H1 (cell line): ENCODE results near the gene KRT78. TPM values are rescaled to one million over a fixed set of nuclear protein-coding genes. Genes with fewer than 3 reads are reported as not detected.

ENCODE experiments used
- CTCF ChIA-PET: fragments of 300-600 bp; sonication (Branson Sonifier 250); formaldehyde crosslinking; loops from one replicate; lab custom pipeline; 2021; ENCODE audit not compliant: partially characterized antibody; lab: Charles Lee
- POLR2A ChIA-PET: fragments of 300-600 bp; sonication (Branson Sonifier 250); formaldehyde crosslinking; loops from one replicate; lab custom pipeline; 2021; ENCODE audit warnings: inconsistent platforms; ENCODE audit not compliant: partially characterized antibody; lab: Charles Lee
- DNase-seq, 2 experiments: peaks; one replicate each; pipeline versions ENCODE4 v3.0.0 to v3.0.0-alpha.2; 2010 to 2022; ENCODE audit warnings: low spot score in 2 of 2, low read depth in 1 of 2, mixed read lengths in 1 of 2
- FAIRE-seq: peaks from 2 replicates; lab custom pipeline; 2011; peaks lifted over from hg19 to GRCh38; lab: Jason Lieb, UNC
- H2AFZ ChIP-seq: 2 replicates; pipeline ENCODE4 v1.8.1; 2012; ENCODE audit warnings: low read length, inconsistent platforms
- H2AK5ac ChIP-seq: 2 replicates; pipeline ENCODE4 v1.6.1; 2013; ENCODE audit warnings: low read depth, low read length
- H2BK120ac ChIP-seq: replicated peaks from 2 replicates; pipeline ENCODE3; 2013; ENCODE audit warnings: low read depth, low read length, inconsistent platforms
- H2BK12ac ChIP-seq: 2 replicates; pipeline ENCODE4 v1.6.1; 2013; ENCODE audit warnings: low read depth, low read length
- H2BK15ac ChIP-seq: 2 replicates; pipeline ENCODE4 v1.6.1; 2013; ENCODE audit warnings: low read length
- H2BK20ac ChIP-seq: 2 replicates; pipeline ENCODE4 v1.6.1; 2013; ENCODE audit warnings: low read length
- H2BK5ac ChIP-seq: 2 replicates; pipeline ENCODE4 v1.6.1; 2013; ENCODE audit warnings: low read depth, low read length
- H3K14ac ChIP-seq: 2 replicates; pipeline ENCODE4 v1.6.1; 2013; ENCODE audit warnings: inconsistent platforms; ENCODE audit not compliant: insufficient read length
- H3K18ac ChIP-seq: 2 replicates; pipeline ENCODE4 v1.6.1; 2013; ENCODE audit warnings: low read length; ENCODE audit errors: extremely low read depth
- H3K23ac ChIP-seq: 2 replicates; pipeline ENCODE4 v1.6.1; 2013; ENCODE audit warnings: inconsistent platforms; ENCODE audit not compliant: insufficient read length
- H3K23me2 ChIP-seq: 2 replicates; pipeline ENCODE4 v1.6.1; 2013; ENCODE audit warnings: low read depth, low read length
- H3K27ac ChIP-seq: 2 replicates; pipeline ENCODE4 v1.6.1; 2011; ENCODE audit warnings: low read depth, low read length, inconsistent platforms
- H3K27me3 ChIP-seq, 4 experiments: replicated peaks in 1 of 4; 1 replicate in 1 of 4; 2 replicates in 3 of 4; pipeline versions ENCODE4 v1.6.1 to v1.8.1; 2011 to 2013; ENCODE audit warnings: low read length in 3 of 4, mild to moderate bottlenecking in 3 of 4, inconsistent platforms in 2 of 4, mixed read lengths in 2 of 4, moderate library complexity in 1 of 4; ENCODE audit not compliant: control insufficient read depth in 3 of 4, insufficient read depth in 3 of 4; ENCODE audit errors: extremely low read depth in 1 of 4
- H3K36me3 ChIP-seq, 4 experiments: 2 replicates each; pipeline versions ENCODE4 v1.6.1 to v1.8.1; 2011 to 2013; ENCODE audit warnings: mild to moderate bottlenecking in 4 of 4, low read length in 3 of 4, moderate library complexity in 2 of 4, control low read depth in 1 of 4, inconsistent platforms in 1 of 4; ENCODE audit not compliant: insufficient read depth in 4 of 4, control insufficient read depth in 2 of 4
- H3K4ac ChIP-seq: replicated peaks from 2 replicates; pipeline ENCODE3; 2013; ENCODE audit warnings: low read length, low read depth, mixed read lengths, inconsistent platforms; ENCODE audit not compliant: insufficient read length
- H3K4me1 ChIP-seq, 4 experiments: replicated peaks in 1 of 4; 1 replicate in 1 of 4; 2 replicates in 3 of 4; pipeline versions ENCODE4 v1.6.1 to v1.8.1; 2011 to 2013; ENCODE audit warnings: low read length in 3 of 4, inconsistent platforms in 2 of 4, mixed read lengths in 1 of 4; ENCODE audit not compliant: insufficient read depth in 4 of 4, control insufficient read depth in 3 of 4
- H3K4me2 ChIP-seq, 2 experiments: 2 replicates each; pipeline versions ENCODE4 v1.6.1 to v1.8.1; 2011 to 2013; ENCODE audit warnings: low read depth in 2 of 2, low read length in 2 of 2, control low read depth in 1 of 2, inconsistent platforms in 1 of 2, mild to moderate bottlenecking in 1 of 2; ENCODE audit not compliant: insufficient read depth in 1 of 2
- H3K4me3 ChIP-seq, 4 experiments: fragments of 200-600, 300-600 bp in 1 of 4; sonication (generic), shearing (Covaris generic), sonication (Bioruptor Twin) in 1 of 4; 2 replicates each; pipeline versions ENCODE4 v1.5.1 to v1.8.1; 2011 to 2016; ENCODE audit warnings: low read length in 4 of 4, low read depth in 3 of 4, control low read depth in 2 of 4, inconsistent platforms in 2 of 4, mild to moderate bottlenecking in 2 of 4, mixed read lengths in 1 of 4, moderate library complexity in 1 of 4; ENCODE audit not compliant: insufficient read depth in 2 of 4; ENCODE audit errors: extremely low read depth in 1 of 4
- H3K56ac ChIP-seq: replicated peaks from 2 replicates; pipeline ENCODE3; 2013; ENCODE audit warnings: low read depth, mild to moderate bottlenecking, mixed read lengths, low read length, inconsistent platforms; ENCODE audit not compliant: insufficient read length
- H3K79me1 ChIP-seq: 2 replicates; pipeline ENCODE4 v1.6.1; 2013; ENCODE audit warnings: low read depth, low read length, control low read depth
- H3K79me2 ChIP-seq, 2 experiments: 2 replicates each; pipeline versions ENCODE4 v1.6.1 to v1.8.1; 2012 to 2013; ENCODE audit warnings: low read length in 2 of 2, mild to moderate bottlenecking in 2 of 2, inconsistent platforms in 1 of 2; ENCODE audit not compliant: insufficient read depth in 2 of 2, control insufficient read depth in 1 of 2
- H3K9ac ChIP-seq, 4 experiments: replicated peaks in 1 of 4; 1 replicate in 1 of 4; 2 replicates in 3 of 4; pipeline versions ENCODE4 v1.6.1 to v1.8.1; 2011 to 2013; ENCODE audit warnings: low read depth in 3 of 4, low read length in 3 of 4, control low read depth in 2 of 4, mild to moderate bottlenecking in 2 of 4, moderate library complexity in 2 of 4, inconsistent platforms in 1 of 4; ENCODE audit errors: extremely low read depth in 1 of 4
- H3K9me3 ChIP-seq, 2 experiments: 2 replicates each; pipeline versions ENCODE4 v1.6.1 to v1.8.1; 2012 to 2013; ENCODE audit warnings: mild to moderate bottlenecking in 2 of 2, moderate library complexity in 2 of 2, control low read depth in 1 of 2, inconsistent platforms in 1 of 2, low read depth in 1 of 2, low read length in 1 of 2, mixed read lengths in 1 of 2; ENCODE audit not compliant: insufficient read depth in 2 of 2
- H4K20me1 ChIP-seq, 2 experiments: replicated peaks in 1 of 2; 2 replicates each; pipeline versions ENCODE3 to v1.8.1; 2011 to 2013; ENCODE audit warnings: inconsistent platforms in 2 of 2, low read length in 2 of 2, mild to moderate bottlenecking in 1 of 2; ENCODE audit not compliant: insufficient read depth in 2 of 2, control insufficient read depth in 1 of 2
- H4K5ac ChIP-seq: 2 replicates; pipeline ENCODE4 v1.6.1; 2013; ENCODE audit warnings: low read length, low read depth, mixed read lengths, inconsistent platforms; ENCODE audit not compliant: insufficient read length
- H4K8ac ChIP-seq: 2 replicates; pipeline ENCODE4 v1.8.0; 2013; ENCODE audit warnings: mild to moderate bottlenecking, moderate library complexity, low read length, inconsistent platforms; ENCODE audit not compliant: insufficient read depth; ENCODE audit errors: extremely low read depth
- H4K91ac ChIP-seq: replicated peaks from 2 replicates; pipeline ENCODE3; 2013; ENCODE audit warnings: low read length, mixed read lengths, inconsistent platforms; ENCODE audit not compliant: insufficient read length
- TBP ChIP-seq: IDR thresholded peaks from 2 replicates; pipeline ENCODE4 v1.6.1; 2011; ENCODE audit warnings: low read depth, low read length, improper control_type of control experiment
- WGBS, 2 experiments: shearing (Covaris generic) in 1 of 2; methylation state at CpG; one replicate each; pipeline versions ENCODE4 v1.1.6 to v1.1.7; 2013 to 2015; ENCODE audit warnings: low lambda C conversion rate in 2 of 2, mixed read lengths in 2 of 2, inconsistent platforms in 1 of 2, low coverage in 1 of 2, missing lambda C conversion rate in 1 of 2; ENCODE audit not compliant: insufficient replicate concordance in 2 of 2, insufficient coverage in 1 of 2, insufficient read length in 1 of 2; ENCODE audit errors: extremely low coverage in 1 of 2, missing lambda C conversion rate in 1 of 2; 5-methylcytosine and 5-hydroxymethylcytosine counted together
- polyA plus RNA-seq, 7 experiments: library from polyadenylated mRNA; depleted of rRNA in 3 of 7; stranded (reverse) in 5 of 7; unstranded in 2 of 7; fragments of >200 nt in 5 of 7; fragments of 200-250 nt in 2 of 7; gene quantifications; 1 replicate in 5 of 7; 2 replicates in 1 of 7; 4 replicates in 1 of 7; pipeline versions ENCODE4 v1.2.1 to v1.2.3, GENCODE V29; 2011 to 2013; ENCODE audit warnings: missing spikeins in 2 of 7, mixed read lengths in 2 of 7
- total RNA-seq: library from RNA; stranded (reverse); fragmentation: NEBNext Ultra II Directional; extraction: Animal tissue kit (Norgen Biotek cat#: 25700); gene quantifications from 2 replicates; pipeline ENCODE4 v1.2.1, GENCODE V29; 2021

KRT78 gene
- total and polyA plus RNA-seq, 2 of the 8 experiments (the other 6 are each of a cell fraction or from before 2014, with no cell fraction given) = not detected

DNA sequence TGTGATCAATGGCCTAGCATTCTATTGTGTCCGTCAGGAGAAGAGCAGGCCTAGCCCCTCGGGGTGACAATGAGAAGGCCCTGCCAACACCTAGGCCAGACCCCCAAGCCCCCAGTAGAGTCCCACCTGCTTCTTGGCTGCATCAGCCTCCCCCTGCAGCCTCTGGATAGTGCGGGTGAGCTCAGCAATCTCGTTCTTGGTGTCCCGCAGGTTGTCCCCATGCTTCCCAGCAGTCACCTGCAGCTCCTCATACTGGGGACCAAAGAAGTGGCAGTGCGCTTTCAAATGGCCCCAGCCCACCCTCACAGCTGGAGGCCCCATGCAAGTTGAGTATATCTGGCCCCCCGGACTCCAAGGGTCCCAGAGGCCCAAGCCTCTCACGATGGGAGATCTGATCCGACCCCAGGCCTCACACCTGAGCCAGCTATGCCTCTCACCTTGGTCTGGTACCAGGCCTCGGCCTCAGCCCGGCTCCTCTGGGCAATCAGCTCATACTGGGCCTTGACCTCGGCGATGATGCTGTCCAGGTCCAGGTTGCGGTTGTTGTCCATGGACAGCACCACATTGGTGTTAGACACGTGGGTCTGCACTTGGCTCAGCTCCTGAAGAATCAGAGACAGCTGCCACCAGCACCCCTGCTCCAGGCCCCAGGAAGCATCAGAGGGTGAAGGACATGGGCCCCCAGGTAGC, 24.9 kb downstream of the KRT78 start:
- no peak for DNase-seq
- no peak for TF ChIP-seq TBP

More for the DNA sequence above, 24.9 kb downstream of the KRT78 start:
- H3K56ac ChIP-seq = no peak overlapping the region
- H4K8ac ChIP-seq = no peak overlapping the region; the same call in 1 of the 2 replicates
- H3K36me3 ChIP-seq = no peaks in the 10 kb centered on the region
- no peaks in the 10 kb centered on the region for H3K23me2 ChIP-seq
- WGBS, 2 experiments = 84% methylated on average over 14 of the region's 15 CpGs; no CpG with 5 or more reads in 1 of the 2 experiments
- H2BK12ac ChIP-seq = 0 out of 2 replicates have a peak overlapping the region, but pooled peaks have one; percentile 39
- no peak overlapping the region for H3K9ac ChIP-seq
- H3K79me2 ChIP-seq = no peaks in the 10 kb centered on the region
- H2AK5ac ChIP-seq = no peak overlapping the region
- no peaks in the 10 kb centered on the region; a peak in 2 of 7 replicates for H3K4me1 ChIP-seq
- no peak overlapping the region for H3K4ac ChIP-seq
- CTCF ChIA-PET = interaction anchor here (0.9 to 1.8 kb wide), 7 partner anchors 8 to 55 kb away, joined by 3 to 8 read pairs (median 4); no protein-coding TSS in a partner anchor
- POLR2A ChIA-PET = interaction anchor here (0.6 kb wide), 1 partner anchor 143 kb away, joined by 5 read pairs; no protein-coding TSS in a partner anchor
- H3K27ac ChIP-seq = no peak overlapping the region
- no peaks in the 10 kb centered on the region for H4K20me1 ChIP-seq
- H2AFZ ChIP-seq = no peak overlapping the region
- no peak overlapping the region for H3K4me3 ChIP-seq
- 0 out of 7 replicates have a peak, but pooled peaks cover 0 to 2% (median 0%) of the 10 kb centered on the region in 4 experiments for H3K27me3 ChIP-seq
- FAIRE-seq = no peak
- no peak overlapping the region for H3K23ac ChIP-seq
- no peaks in the 10 kb centered on the region for H3K79me1 ChIP-seq
- no peak overlapping the region for H4K5ac ChIP-seq
- no peak overlapping the region for H2BK5ac ChIP-seq
- H3K14ac ChIP-seq = no peak overlapping the region
- H3K9me3 ChIP-seq = no peaks in the 10 kb centered on the region
- no peak overlapping the region for H2BK20ac ChIP-seq
- H2BK15ac ChIP-seq = no peak overlapping the region
- no peak overlapping the region for H3K18ac ChIP-seq
- no peak overlapping the region for H2BK120ac ChIP-seq
- no peak overlapping the region for H3K4me2 ChIP-seq
- H4K91ac ChIP-seq = no peak overlapping the region
